CD4-positive, alpha-beta T cell treated with Interleukin-4 for 4 hours (primary cell): Measurements from ENCODE around the gene PLCZ1.
"Not testable (repeated sequence)": the region's sequence is repeated elsewhere in the genome, so short reads cannot be mapped to it uniquely, and the experiment has no call there.

Experiments
- DNase-seq: peaks from one replicate; pipeline ENCODE4 v3.0.0-alpha.2; 2020

Gene PLCZ1, protein sequence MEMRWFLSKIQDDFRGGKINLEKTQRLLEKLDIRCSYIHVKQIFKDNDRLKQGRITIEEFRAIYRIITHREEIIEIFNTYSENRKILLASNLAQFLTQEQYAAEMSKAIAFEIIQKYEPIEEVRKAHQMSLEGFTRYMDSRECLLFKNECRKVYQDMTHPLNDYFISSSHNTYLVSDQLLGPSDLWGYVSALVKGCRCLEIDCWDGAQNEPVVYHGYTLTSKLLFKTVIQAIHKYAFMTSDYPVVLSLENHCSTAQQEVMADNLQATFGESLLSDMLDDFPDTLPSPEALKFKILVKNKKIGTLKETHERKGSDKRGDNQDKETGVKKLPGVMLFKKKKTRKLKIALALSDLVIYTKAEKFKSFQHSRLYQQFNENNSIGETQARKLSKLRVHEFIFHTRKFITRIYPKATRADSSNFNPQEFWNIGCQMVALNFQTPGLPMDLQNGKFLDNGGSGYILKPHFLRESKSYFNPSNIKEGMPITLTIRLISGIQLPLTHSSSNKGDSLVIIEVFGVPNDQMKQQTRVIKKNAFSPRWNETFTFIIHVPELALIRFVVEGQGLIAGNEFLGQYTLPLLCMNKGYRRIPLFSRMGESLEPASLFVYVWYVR

GRCh38 chr12:18737819-18738218, at the start of gene PLCZ1, which contains the start of gene CAPZA3:
Gene PLCZ1, minus strand, starts transcription at chr12:18738012. Its CDS starts 641 bp downstream, at chr12:18737371.
Gene CAPZA3, plus strand, starts transcription at chr12:18738119. Its CDS starts 150 bp downstream, at chr12:18738269.
- DNase-seq = no peak

GRCh38 chr12:18785465-18785864, 47.7 kb upstream of the PLCZ1 start:
- not testable (repeated sequence) for DNase-seq

- DNase-seq = no peak
Measured at GRCh38 chr12:18782827-18783226, 45.0 kb upstream of the PLCZ1 start.

DNA sequence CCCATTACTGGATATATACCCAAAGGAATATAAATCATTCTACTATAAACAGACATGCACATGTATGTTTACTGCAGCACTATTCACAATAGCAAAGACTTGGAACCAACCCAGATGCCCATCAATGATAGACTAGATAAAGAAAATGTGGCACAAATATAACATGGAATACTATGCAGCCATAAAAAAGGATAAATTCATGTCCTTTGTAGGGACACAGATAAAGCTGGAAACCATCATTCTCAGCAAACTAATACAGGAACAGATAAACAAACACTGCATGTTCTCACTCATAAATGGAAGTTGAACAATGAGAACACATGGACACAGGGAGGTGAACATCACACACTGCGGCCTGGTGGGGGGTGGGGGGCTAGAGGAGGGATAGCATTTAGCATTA, 28.7 kb upstream of the PLCZ1 start:
- not testable (repeated sequence) for DNase-seq

- no peak for DNase-seq
Measured at GRCh38 chr12:18755341-18755740, 17.5 kb upstream of the PLCZ1 start.

DNA sequence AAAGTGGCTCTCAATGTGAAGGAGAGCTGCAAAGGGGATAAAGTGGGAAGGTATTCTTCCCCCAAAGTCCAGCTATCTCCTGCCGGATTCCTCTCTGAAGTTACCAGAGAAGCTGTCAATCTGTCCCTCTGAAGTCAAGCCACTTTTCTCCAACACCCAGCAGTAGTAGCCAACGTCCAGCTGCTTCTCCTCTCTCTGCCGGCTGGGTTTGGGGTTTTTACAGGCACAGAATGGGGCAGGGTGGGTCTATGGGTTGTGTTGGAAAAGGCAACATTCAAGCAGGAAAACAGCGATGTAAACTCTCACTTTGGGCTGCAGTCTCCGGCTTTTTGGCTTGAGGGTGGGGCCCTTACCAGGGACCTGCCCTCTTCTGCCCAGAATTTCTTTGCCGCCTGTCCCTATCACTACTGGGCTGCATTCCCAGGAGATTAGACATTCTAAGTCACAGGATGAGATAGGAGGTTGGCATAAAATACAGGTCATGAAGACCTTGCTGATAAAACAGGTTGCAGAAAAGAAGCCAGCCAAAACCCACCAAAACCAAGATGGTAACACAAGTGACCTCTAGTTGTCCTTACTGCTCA, 16.4 kb upstream of the PLCZ1 start:
- no peak for DNase-seq

- no peak for DNase-seq
Measured at GRCh38 chr12:18753481-18754123, 15.8 kb upstream of the PLCZ1 start.

DNA sequence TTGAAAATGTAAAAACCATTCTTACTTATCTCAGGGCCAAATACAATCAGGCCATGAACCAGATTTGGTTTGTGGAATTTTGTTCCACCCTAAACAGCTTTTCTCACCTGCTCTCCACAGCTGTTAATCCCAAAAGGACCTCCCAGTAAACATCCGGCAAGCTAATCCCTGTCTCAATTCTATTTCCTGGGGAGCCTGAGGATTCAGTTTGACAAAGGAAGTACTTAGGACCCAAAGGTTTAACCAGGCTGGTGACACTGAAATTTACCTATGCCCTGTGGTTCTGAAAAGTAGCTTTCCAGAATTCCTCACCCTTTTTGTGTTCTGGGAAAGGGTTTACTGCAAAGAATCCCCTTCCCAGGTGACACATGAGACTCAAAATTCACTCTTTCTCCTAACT, 15.1 kb upstream of the PLCZ1 start:
- no peak for DNase-seq

GRCh38 chr12:18752280-18752920, 14.6 kb upstream of the PLCZ1 start:
- DNase-seq = no peak

GRCh38 chr12:18751866-18752265, 14.1 kb upstream of the PLCZ1 start:
- DNase-seq = no peak

- no peak for DNase-seq
Measured at GRCh38 chr12:18750085-18750484, 12.3 kb upstream of the PLCZ1 start.

GRCh38 chr12:18749386-18749957, 11.7 kb upstream of the PLCZ1 start:
- DNase-seq = no peak

- no peak for DNase-seq
Measured at GRCh38 chr12:18747895-18748294, 10.1 kb upstream of the PLCZ1 start.

DNA sequence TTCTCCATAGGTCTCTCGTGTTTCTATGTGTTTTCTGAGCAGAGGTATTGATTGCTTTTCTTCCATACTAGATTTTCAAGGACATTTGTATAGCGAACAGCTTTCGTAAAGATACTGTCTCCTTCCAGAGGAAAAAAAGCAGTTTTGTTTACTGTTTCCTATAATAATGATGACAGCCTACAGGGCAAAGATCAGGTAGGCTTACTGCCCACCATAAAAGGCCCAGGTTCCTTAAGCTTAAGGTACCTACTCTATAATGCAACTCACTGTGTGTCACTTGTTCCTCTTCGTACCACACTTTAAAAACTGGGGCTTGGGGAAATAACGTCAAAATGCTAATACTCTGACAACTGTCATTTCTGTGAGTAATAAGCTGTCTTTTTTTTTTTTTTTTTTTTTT, 6.7 kb downstream of the PLCZ1 start:
- DNase-seq = no peak

GRCh38 chr12:18723752-18724151, 14.1 kb downstream of the PLCZ1 start:
- no peak for DNase-seq

DNA sequence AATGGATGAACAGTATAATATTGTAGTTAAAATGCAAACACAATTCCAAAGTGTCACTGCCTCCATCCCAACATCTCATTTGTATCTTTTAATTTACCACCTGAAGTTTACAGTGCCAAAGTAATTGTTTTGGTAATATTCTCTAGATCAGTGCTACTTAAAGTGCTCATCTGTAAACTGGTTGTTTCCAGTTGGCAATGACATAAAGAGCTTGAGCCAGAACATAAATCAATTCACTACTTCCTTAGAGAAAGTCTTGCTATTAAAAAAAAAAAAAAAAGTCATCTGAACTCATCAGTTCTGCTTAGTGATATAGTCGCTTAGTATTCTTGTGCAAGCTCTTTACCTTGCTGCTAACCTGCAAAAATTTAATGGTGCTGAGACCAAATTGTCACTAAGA, 16.4 kb downstream of the PLCZ1 start:
- no peak for DNase-seq

DNA sequence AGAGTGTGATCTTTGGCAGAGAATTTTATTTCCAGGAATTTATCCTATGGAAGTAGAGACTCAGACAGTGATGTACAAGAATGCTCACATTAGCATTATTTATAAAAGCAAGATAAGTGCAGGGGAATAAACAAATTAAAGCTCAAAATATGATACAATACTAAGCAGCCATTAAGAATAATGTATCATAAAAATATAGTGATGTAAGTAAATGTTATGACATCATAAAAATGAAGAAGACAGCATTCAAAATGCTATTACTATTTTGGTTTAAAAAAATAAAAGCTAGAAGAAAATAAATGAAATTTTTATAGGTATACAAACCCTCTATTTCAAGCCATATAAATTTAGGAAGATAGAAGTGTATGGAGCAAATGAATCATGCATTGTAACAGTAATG, 17.1 kb downstream of the PLCZ1 start:
- no peak for DNase-seq

DNA sequence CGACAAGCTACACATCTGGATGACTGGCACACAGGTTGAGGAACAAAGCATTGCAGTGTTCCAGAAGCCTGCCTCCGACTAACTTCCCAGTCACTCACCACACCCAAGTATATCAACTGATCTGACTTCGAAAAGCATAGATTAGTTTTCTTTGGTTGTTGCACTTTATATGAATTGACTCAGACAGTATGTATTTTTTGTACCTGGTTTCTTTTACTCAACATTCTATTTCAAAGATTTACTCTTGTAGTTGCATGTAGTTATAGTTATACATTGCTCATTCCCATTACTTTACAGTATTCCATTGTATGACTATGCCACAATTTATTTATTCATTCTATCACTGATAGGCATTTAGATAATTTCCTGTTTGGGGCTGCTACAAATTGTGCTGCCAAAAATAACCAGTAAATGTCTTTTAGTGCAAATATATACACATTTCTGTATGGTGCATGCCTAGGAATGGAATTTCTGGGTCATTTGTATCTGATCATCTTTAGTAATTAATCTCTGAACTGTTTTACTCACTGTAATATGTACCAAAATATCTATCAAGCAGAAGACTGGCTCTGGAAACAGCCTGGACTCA, 17.8 kb downstream of the PLCZ1 start:
- DNase-seq = no peak

DNA sequence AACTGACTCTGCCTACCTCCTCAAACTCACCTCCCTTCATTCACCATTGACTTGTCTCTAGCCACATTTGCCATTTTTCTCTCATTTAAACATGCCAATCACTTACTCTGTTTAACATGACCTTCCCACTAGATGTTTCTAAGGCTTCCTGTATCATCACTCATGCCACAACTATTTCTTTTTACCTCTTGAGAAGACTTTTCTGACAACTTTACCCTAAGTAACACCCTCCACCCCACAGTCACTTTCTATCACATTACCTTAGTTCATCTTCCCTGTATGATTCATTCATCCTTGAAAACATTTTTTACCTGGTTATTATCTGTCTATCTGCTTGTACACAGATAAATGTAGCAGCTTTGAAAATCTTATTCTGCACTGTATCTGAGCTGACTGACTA, 19.4 kb downstream of the PLCZ1 start:
- no peak for DNase-seq

DNA sequence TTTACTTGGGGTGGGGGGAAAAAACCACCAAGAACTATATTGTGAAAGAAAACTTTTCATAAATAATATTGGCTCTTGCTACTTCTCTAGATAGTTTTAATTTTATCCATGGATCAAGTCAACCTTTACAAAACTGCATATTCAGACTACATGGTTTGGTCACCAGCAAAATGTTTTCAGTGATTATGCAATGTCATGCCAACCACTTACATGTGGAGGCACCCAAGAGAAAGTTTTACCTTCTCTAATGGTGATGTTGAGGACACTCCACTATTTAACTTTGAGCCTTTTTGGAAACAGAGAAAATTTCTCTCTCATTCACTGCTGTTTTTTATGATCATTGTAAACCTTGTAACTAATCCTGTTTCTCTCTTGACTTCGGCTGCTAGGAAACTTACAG, 21.6 kb downstream of the PLCZ1 start:
- DNase-seq = no peak

DNA sequence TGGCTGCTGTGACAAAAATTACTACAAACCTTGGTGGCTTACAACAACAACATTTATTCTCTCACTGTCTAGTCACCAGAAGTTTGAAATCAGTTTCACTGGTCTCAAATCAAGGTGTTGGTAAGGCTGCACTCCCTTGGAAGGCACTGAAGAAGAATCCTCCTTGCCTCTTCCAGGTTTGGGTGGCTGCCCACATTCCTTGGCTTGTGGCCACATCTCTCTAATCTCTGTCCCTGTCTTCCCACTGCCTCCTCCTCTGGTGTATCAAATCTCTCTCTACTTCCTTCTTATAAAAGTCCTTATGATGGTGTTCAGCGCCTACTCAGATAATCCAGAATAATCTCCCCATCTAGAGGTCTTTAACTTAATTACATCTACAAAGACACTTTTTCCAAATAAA, 31.0 kb downstream of the PLCZ1 start:
- DNase-seq = no peak

DNA sequence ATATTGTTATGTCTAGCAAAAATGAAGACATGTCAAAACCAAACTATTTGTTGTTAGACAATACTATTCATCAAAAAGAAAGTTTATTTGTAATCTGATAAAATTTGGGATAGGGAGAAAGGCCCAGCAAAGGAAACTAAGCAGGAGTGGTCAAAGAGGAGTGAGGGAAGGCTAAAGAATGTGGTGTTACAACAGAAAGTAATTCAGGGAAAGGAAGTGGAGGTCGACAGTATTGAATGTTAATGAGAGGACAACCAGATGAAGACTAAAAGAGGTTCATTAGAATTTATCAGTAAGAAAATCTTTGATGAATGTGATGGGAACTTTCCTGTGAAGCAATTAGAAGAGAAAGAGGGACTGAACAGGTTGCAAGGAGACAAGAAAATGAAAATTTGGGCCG, 33.9 kb downstream of the PLCZ1 start:
- no peak for DNase-seq
